OCI-LY7 (cell line): Measurements from ENCODE around the gene RPL6. TPM values are rescaled to one million over a fixed set of nuclear protein-coding genes. Genes with fewer than 3 reads are reported as not detected.
A peak's percentile ranks its signal among the peaks of the same experiment; 100 is the strongest.

Source experiments
- BruUV-seq: library from RNA; stranded (reverse); fragments of 400-500 nt; replicated peaks from 2 replicates; lab custom pipeline; 2021; lab: Mats Ljungman, UMichigan
- CTCF ChIA-PET: fragments of 300-600 bp; sonication (Branson Sonifier 250); formaldehyde crosslinking; loops from one replicate; lab custom pipeline; 2022; ENCODE audit warnings: antibody characterized with exemption; ENCODE audit not compliant: unreplicated experiment; lab: Charles Lee
- POLR2A ChIA-PET: fragments of 300-600 bp; sonication (Branson Sonifier 250); formaldehyde crosslinking; loops from one replicate; lab custom pipeline; 2022; ENCODE audit warnings: antibody characterized with exemption; lab: Charles Lee
- DNase-seq: peaks from one replicate; pipeline ENCODE4 v3.0.0-alpha.2; 2015; ENCODE audit warnings: low spot score
- H2AFZ ChIP-seq: fragments of 200-600 bp; sonication (generic), shearing (Covaris generic); 2 replicates; pipeline ENCODE4 v1.6.1; 2014; ENCODE audit warnings: mild to moderate bottlenecking, antibody characterized with exemption, low read length, moderate library complexity
- H3K27ac ChIP-seq: fragments of 200-600 bp; sonication (generic); 2 replicates; pipeline ENCODE4 v1.5.1; 2014; ENCODE audit warnings: mixed run types, low read depth, mild to moderate bottlenecking, moderate library complexity, low read length, inconsistent platforms; ENCODE audit not compliant: poor library complexity, severe bottlenecking
- H3K36me3 ChIP-seq: fragments of 200-600 bp; sonication (generic); 2 replicates; pipeline ENCODE4 v1.6.1; 2014; ENCODE audit warnings: mild to moderate bottlenecking, antibody characterized with exemption, low read length, moderate library complexity, mixed read lengths; ENCODE audit not compliant: insufficient read depth
- H3K4me1 ChIP-seq: fragments of 200-600 bp; sonication (generic); 2 replicates; pipeline ENCODE4 v1.5.1; 2014; ENCODE audit warnings: mild to moderate bottlenecking, low read length; ENCODE audit not compliant: insufficient read depth, poor library complexity, severe bottlenecking
- H3K4me2 ChIP-seq: fragments of 200-600 bp; sonication (generic); 2 replicates; pipeline ENCODE4 v1.6.1; 2014; ENCODE audit warnings: mild to moderate bottlenecking, low read length
- H3K4me3 ChIP-seq: fragments of 200-600 bp; sonication (generic); 2 replicates; pipeline ENCODE4 v1.5.1; 2014; ENCODE audit warnings: mild to moderate bottlenecking, low read depth, low read length; ENCODE audit not compliant: poor library complexity, severe bottlenecking
- H3K79me2 ChIP-seq: fragments of 200-600 bp; sonication (generic); 2 replicates; pipeline ENCODE4 v1.6.1; 2016; ENCODE audit warnings: low read depth, mild to moderate bottlenecking, low read length, moderate library complexity, mixed read lengths; ENCODE audit not compliant: insufficient read depth
- H3K9me2 ChIP-seq: fragments of 200-600 bp; sonication (generic); 2 replicates; pipeline ENCODE4 v1.6.1; 2016; ENCODE audit warnings: mild to moderate bottlenecking, low read length, mixed read lengths; ENCODE audit not compliant: insufficient read depth
- H3K9me3 ChIP-seq: fragments of 200-600 bp; sonication (generic); 2 replicates; pipeline ENCODE4 v1.6.1; 2014; ENCODE audit warnings: mild to moderate bottlenecking, mixed run types, low read length, mixed read lengths
- H4K20me1 ChIP-seq: fragments of 200-600 bp; sonication (generic); 2 replicates; pipeline ENCODE4 v1.6.1; 2014; ENCODE audit warnings: mild to moderate bottlenecking, antibody characterized with exemption, low read length, moderate library complexity, mixed read lengths; ENCODE audit not compliant: insufficient read depth
- CTCF ChIP-seq: fragments of 200-600 bp; sonication (generic); conservative IDR thresholded peaks from 2 replicates; pipeline ENCODE4 v1.5.1; 2014; ENCODE audit warnings: mild to moderate bottlenecking, antibody characterized with exemption, low read length, moderate library complexity, mixed read lengths
- EZH2phosphoT487 ChIP-seq: fragments of 200-600 bp; sonication (generic); IDR thresholded peaks from 2 replicates; pipeline ENCODE4 v1.6.1; 2018; ENCODE audit warnings: low read depth, borderline replicate concordance, mild to moderate bottlenecking, mixed run types, antibody characterized with exemption, low read length, moderate library complexity, mixed read lengths
- intact Hi-C: fragments of 100-400 bp; cut with micrococcal nuclease; formaldehyde crosslinking; loops from one replicate; pipeline ENCODE4 v1.10.0; 2022; ENCODE audit not compliant: unreplicated experiment
- total RNA-seq, 2 experiments: library from RNA; depleted of rRNA in 1 of 2; stranded (reverse); fragments of >200 nt in 1 of 2; shearing (Covaris generic) in 1 of 2; gene quantifications; 2 replicates each; pipeline ENCODE4 v1.2.3, GENCODE V29; 2014 to 2022

Gene RPL6
- total RNA-seq, 2 experiments from 2014 or later = 1,436 to 1,876 TPM

- no peak overlapping the region for H2AFZ ChIP-seq
- H3K4me3 ChIP-seq = no peak overlapping the region
- no peak overlapping the region for H3K27ac ChIP-seq
- ChIA-PET CTCF (no interaction called here), POLR2A (interaction anchor here (0.7 kb wide), 1 partner anchor 33 kb away, joined by 3 read pairs; no protein-coding TSS in a partner anchor)
- peaks cover 81% of the 10 kb centered on the region for H3K79me2 ChIP-seq
- TF ChIP-seq CTCF (no peak), EZH2phosphoT487 (no peak)
- H3K9me2 ChIP-seq = no peaks in the 10 kb centered on the region
- BruUV-seq = no TSS peak
- H3K4me2 ChIP-seq = peak overlapping the region; percentile 89; the same call in 1 of the 2 replicates
- peaks cover 14% of the 10 kb centered on the region for H3K4me1 ChIP-seq
- H3K9me3 ChIP-seq = no peaks in the 10 kb centered on the region
- H3K36me3 ChIP-seq = peaks cover 24% of the 10 kb centered on the region
- DNase-seq = no peak
- intact Hi-C loops = no loop called here
- H4K20me1 ChIP-seq = peaks cover 21% of the 10 kb centered on the region; the same call in 1 of the 2 replicates
Measured at GRCh38 chr12:112421363-112421762, 12.0 kb upstream of the RPL6 start.

DNA sequence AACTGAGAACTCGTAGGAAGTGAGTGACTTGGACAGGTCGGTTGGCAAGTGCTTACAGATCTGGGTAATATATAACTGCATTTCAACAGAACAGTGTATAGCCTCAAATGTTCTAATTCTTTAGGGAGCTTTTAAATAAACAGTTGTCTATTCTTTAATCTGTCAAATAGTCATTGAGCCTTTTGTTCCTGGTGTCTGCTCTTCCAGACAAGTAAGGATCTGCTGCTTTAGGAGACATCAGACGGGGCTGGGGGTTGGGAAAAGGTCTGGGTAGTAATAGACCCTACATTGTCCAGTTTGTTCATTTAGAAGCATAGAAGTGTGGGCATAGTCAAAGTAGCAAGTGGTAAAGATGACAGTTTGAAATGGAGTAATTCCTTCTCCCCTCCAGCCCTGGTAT is 11.3 kb upstream of the RPL6 start:
- Histone ChIP-seq H3K79me2 (peaks cover 75% of the 10 kb centered on the region), H3K4me3 (no peak overlapping the region), H3K4me2 (peak overlapping the region; percentile 89), H4K20me1 (peaks cover 21% of the 10 kb centered on the region; the same call in 1 of the 2 replicates), H3K27ac (no peak overlapping the region), H2AFZ (no peak overlapping the region), H3K4me1 (peaks cover 14% of the 10 kb centered on the region), H3K9me3 (no peaks in the 10 kb centered on the region), H3K9me2 (no peaks in the 10 kb centered on the region), H3K36me3 (peaks cover 18% of the 10 kb centered on the region)
- TF ChIP-seq EZH2phosphoT487 (no peak), CTCF (no peak)
- intact Hi-C loops = no loop called here
- BruUV-seq = no TSS peak
- no peak for DNase-seq
- CTCF ChIA-PET = no interaction called here
- POLR2A ChIA-PET = no interaction called here
